Measurements from ENCODE around the gene SHLD2.
"Not testable (repeated sequence)": the region's sequence is repeated elsewhere in the genome, so short reads cannot be mapped to it uniquely, and the experiment has no call there.

DNA sequence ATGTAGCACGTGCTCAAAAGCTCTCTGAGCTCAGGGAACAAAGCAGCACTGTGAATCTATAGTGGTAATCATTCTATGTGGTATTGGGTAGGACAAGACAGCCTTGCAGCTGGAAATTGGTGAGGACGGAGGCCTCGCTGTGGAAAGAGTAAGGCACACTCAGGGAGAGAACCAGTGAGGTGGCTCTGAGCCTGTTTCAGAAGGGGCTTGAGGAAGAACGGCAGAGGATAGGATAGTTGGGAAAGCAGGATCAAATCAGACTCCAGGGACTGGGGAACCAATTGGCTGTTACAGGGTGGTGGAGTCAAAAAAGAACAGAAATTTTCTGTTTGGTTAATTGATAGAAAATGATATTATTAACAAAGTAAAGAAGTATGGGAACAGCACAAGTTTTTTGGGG, 74.9 kb downstream of the SHLD2 start:
- not testable (repeated sequence) for TF ChIP-seq POLR2A (IDR thresholded peaks at IDR 0.05)
- TF ChIP-seq, protein P1, sequence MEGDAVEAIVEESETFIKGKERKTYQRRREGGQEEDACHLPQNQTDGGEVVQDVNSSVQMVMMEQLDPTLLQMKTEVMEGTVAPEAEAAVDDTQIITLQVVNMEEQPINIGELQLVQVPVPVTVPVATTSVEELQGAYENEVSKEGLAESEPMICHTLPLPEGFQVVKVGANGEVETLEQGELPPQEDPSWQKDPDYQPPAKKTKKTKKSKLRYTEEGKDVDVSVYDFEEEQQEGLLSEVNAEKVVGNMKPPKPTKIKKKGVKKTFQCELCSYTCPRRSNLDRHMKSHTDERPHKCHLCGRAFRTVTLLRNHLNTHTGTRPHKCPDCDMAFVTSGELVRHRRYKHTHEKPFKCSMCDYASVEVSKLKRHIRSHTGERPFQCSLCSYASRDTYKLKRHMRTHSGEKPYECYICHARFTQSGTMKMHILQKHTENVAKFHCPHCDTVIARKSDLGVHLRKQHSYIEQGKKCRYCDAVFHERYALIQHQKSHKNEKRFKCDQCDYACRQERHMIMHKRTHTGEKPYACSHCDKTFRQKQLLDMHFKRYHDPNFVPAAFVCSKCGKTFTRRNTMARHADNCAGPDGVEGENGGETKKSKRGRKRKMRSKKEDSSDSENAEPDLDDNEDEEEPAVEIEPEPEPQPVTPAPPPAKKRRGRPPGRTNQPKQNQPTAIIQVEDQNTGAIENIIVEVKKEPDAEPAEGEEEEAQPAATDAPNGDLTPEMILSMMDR (IDR thresholded peaks at IDR 0.05) = not testable (repeated sequence)
